Measurements from ENCODE around the gene RBM47.

DNA sequence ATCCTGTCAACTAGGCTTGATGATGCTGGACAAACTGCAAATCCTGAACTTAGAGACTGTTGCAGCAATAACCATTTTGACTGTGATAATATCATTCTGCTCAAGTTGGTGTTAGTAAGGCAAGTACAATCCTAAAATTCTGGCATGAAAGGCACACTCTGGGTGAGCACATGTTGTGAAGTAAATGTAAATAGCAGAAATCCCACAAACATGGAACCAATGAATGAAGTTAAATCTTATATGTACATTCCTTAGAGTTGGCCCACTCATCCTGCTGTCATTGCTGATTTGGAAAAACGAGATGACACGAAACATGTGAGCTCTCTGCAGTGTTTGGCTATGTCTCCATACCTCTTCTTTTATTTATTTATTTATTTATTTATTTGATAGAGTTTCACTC, 21.0 kb downstream of the RBM47 start:
- TF ChIP-seq, protein P1, sequence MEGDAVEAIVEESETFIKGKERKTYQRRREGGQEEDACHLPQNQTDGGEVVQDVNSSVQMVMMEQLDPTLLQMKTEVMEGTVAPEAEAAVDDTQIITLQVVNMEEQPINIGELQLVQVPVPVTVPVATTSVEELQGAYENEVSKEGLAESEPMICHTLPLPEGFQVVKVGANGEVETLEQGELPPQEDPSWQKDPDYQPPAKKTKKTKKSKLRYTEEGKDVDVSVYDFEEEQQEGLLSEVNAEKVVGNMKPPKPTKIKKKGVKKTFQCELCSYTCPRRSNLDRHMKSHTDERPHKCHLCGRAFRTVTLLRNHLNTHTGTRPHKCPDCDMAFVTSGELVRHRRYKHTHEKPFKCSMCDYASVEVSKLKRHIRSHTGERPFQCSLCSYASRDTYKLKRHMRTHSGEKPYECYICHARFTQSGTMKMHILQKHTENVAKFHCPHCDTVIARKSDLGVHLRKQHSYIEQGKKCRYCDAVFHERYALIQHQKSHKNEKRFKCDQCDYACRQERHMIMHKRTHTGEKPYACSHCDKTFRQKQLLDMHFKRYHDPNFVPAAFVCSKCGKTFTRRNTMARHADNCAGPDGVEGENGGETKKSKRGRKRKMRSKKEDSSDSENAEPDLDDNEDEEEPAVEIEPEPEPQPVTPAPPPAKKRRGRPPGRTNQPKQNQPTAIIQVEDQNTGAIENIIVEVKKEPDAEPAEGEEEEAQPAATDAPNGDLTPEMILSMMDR (IDR thresholded peaks at IDR 0.05): no peak
- no peak for TF ChIP-seq POLR2A (IDR thresholded peaks at IDR 0.05)
